Epithelial cell of proximal tubule (primary cell): Measurements from ENCODE around the gene SULF2. TPM values are rescaled to one million over a fixed set of nuclear protein-coding genes. Genes with fewer than 3 reads are reported as not detected.

Experiments used
- DNase-seq: peaks from one replicate; pipeline ENCODE4 v3.0.0-alpha.2; 2011; ENCODE audit warnings: low read depth
- H3K4me3 ChIP-seq: 2 replicates; pipeline ENCODE4 v1.5.1; 2011; ENCODE audit warnings: low read depth, mild to moderate bottlenecking, low read length
- total RNA-seq: library from RNA; depleted of rRNA; stranded (reverse); fragments of >200 nt; gene quantifications from 2 replicates; pipeline ENCODE4 v1.2.3, GENCODE V29; 2015
- TF ChIP-seq, protein P1 (sequence below): conservative IDR thresholded peaks from 2 replicates; pipeline ENCODE4 v1.5.1; 2012; ENCODE audit warnings: low read depth, mild to moderate bottlenecking, low read length

The SULF2 gene
- total RNA-seq, 1 donor from 2014 or later, result 20.4 TPM

DNA sequence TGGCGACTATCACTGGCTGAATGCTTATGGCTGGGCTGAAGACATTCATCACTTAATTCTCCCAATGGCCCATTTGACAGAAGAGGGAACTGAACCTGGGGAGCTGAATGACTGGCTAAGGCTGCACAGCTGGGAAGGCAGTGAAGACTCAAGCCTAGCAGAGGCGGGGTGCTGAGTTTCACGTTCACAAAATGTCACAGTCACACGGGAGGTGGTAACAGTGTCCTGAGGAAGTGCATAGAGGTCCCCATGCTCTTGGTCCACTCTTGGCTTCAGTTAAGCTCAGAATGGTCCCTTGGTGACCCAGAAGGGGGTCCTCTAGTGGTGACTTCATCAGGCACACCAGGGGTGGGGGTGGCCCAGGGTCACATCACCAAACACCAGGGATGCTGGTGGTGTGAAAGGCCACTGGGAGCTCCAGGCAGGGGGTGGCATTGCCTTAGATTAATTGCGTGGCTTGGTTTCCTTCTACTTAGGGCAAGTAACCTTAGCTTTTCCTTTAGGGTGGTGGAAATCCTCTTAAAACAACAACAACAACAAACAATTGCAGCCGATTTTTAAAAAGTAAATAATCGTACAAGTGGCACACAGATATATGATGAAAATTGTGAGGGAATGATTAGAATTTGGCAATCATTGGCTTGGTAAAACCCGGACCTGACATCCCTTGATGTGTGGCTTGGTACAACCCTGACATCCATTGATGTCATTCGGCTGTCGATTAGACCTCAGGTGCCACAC lies 45.0 kb downstream of the SULF2 start:
- DNase-seq, result no peak
- TF ChIP-seq, protein P1, sequence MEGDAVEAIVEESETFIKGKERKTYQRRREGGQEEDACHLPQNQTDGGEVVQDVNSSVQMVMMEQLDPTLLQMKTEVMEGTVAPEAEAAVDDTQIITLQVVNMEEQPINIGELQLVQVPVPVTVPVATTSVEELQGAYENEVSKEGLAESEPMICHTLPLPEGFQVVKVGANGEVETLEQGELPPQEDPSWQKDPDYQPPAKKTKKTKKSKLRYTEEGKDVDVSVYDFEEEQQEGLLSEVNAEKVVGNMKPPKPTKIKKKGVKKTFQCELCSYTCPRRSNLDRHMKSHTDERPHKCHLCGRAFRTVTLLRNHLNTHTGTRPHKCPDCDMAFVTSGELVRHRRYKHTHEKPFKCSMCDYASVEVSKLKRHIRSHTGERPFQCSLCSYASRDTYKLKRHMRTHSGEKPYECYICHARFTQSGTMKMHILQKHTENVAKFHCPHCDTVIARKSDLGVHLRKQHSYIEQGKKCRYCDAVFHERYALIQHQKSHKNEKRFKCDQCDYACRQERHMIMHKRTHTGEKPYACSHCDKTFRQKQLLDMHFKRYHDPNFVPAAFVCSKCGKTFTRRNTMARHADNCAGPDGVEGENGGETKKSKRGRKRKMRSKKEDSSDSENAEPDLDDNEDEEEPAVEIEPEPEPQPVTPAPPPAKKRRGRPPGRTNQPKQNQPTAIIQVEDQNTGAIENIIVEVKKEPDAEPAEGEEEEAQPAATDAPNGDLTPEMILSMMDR, result no peak
- H3K4me3 ChIP-seq, result no peak overlapping the region

DNA sequence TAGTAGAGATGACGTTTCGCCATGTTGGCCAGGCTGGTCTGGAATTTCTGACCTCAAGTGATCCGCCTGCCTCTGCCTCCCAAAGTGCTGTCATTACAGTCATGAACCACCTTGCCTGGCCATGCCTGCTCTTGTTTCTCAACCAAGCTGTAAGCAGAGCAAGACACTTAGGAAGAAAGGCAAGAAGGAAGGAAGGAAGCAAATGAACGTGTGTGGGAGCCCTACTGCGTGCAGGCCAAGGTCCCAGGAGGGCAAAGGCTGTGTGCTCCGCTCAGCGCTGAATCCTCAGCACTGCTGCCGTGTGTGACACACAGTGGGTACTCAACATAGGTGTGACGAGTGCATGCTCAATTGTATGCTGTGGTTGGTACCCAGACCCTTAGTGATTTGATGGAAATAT lies 47.4 kb downstream of the SULF2 start:
- TF ChIP-seq, protein P1, result no peak
- no peak for DNase-seq
- no peak overlapping the region for H3K4me3 ChIP-seq

DNA sequence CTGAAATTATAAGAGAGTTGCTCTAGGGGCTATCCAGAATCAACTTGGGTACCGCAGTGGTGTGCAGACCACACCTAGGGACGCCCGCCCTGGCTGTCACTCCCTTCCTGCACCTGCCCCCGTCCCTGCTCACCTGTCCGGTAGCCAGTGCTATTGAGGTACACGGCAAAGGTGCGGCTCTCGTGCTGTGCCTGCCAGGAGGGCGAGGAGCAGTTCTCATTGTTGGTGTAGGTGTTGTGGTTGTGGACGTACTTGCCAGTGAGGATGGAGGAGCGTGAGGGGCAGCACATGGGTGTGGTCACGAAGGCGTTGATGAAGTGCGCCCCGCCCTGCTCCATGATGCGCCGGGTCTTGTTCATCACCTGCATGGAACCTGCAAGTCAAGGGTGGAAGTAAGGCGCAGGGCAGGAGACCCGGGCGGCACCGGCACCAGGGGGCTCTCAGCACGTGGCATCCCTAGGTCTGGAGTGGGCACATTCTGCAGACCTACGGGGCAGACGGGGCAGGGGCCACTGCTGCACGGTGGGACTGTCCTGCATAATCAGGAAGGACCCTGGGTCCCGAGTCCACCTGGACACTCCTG lies 48.6 kb downstream of the SULF2 start:
- H3K4me3 ChIP-seq, result no peak overlapping the region
- DNase-seq, result no peak
- TF ChIP-seq, protein P1, result no peak

DNA sequence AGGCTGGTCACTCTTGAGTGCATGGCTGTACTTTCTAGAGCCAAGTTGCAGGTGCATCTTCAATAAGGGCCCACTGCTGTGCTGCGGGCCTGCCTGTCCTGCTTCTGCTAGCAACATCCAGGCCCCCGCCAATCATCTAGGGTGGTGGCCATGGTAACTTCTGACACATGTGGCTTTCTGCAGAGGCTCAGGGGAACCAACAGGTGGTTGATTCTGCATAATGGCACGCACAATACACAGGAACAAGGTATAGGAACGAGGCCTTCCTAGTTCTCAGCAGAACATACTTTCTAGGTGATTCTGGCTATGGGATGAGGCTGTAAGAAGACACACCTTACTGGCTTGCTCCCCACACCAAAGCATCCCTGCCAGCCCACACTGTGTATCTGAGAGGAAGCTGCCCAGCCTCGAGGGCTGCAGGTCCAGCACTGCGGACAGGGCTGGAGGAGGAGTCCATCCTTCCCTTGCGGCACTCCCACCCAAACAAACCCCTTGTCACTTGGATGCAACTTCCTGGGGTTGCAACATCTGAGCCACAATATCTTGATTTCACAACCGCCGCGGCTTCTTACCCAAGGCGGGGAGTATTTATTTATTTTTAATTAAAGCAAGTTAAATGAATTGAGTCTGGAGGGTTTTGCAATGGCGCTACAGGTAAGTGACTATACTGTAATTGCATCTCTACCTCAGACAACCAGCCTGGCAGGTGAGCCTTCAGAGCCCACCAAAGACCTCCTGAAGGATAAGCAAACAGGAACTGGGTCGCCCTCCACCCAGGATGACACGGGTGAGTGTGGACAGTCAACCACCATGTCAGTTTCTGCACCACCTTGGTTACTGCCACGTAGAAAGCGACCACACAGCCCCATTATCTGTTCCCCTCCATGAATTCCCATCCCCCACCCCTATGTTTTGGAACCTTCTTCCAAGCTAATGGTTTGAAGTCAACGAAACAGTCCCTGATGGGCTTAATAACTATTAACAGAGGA lies 49.6 kb downstream of the SULF2 start:
- TF ChIP-seq, protein P1, result no peak
- H3K4me3 ChIP-seq, result no peak overlapping the region
- no peak for DNase-seq

DNA sequence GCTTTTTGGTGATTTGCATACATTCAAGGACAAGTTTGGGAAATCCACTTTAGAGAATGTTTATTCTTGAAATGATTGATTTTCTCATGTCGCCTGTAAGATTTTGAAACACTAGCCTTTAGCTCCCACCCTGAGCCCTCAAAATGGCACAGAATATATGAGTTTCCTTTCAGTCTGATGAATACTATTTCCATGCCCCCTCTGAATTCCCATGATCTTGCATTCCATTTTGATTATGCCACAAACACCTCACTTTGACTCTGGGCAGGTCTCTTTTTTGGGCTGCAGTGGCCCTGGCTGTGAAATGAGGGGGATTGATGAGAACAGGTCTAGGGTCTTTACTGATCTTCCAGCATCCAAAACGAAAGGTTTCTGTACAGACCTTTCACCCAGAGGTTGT lies 50.4 kb downstream of the SULF2 start:
- no peak overlapping the region for H3K4me3 ChIP-seq
- DNase-seq, result no peak
- TF ChIP-seq, protein P1, result no peak

DNA sequence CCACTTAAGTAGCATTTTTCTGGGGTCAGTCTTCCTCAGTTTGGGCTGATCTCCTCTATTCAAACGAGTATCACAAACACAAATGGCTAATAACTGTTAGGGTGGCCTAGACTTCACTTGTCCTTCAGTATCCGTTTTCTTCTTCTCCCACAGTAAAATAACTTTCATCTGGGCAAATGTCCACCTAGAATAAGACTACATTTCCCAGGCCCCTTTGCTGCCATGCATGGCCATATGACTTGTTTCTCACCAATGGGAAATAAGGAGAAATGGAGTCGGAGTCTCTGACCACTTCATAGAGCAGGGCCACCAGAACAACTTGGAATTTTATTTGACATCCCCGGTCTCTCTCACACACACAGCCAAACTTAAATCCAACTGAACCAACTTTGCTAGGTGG lies 51.4 kb downstream of the SULF2 start:
- TF ChIP-seq, protein P1, result no peak
- no peak for DNase-seq
- no peak overlapping the region for H3K4me3 ChIP-seq
